Activated CD8-positive, alpha-beta T cell treated with anti-CD3 and anti-CD28 coated beads, Interleukin-2, amount 10 ng/mL, durations not matched to agents 7 days and 5 days (primary cell): ENCODE measurements around the gene DOK7. TPM values are rescaled to one million over a fixed set of nuclear protein-coding genes. Genes with fewer than 3 reads are reported as not detected.

ENCODE experiments used
- ATAC-seq: fragments of 150-1000 bp; cut with Tn5 transposase; one replicate; pipeline ENCODE4 v1.10.0; 2021; ENCODE audit warnings: moderate library complexity
- CTCF ChIA-PET: fragments of 350-600 bp; sonication (Branson Sonifier 250); formaldehyde crosslinking; loops from one replicate; lab custom pipeline; 2021; ENCODE audit warnings: antibody characterized with exemption; lab: Charles Lee
- POLR2A ChIA-PET: fragments of 350-600 bp; sonication (Branson Sonifier 250); formaldehyde crosslinking; loops from one replicate; lab custom pipeline; 2021; ENCODE audit warnings: antibody characterized with exemption; lab: Charles Lee
- DNase-seq: peaks from one replicate; pipeline ENCODE4 v3.0.0-alpha.2; 2020
- H3K27ac Mint-ChIP-seq: one replicate; pipeline ENCODE4 v1.8.0; 2021; ENCODE audit warnings: mild to moderate bottlenecking, mixed read lengths
- H3K27me3 Mint-ChIP-seq: one replicate; pipeline ENCODE4 v1.8.0; 2021; ENCODE audit warnings: low read depth, mixed read lengths
- H3K36me3 Mint-ChIP-seq: one replicate; pipeline ENCODE4 v1.8.0; 2021; ENCODE audit warnings: low read depth, mixed read lengths
- H3K4me1 Mint-ChIP-seq: one replicate; pipeline ENCODE4 v1.8.0; 2021; ENCODE audit warnings: low read depth, mixed read lengths
- H3K4me3 Mint-ChIP-seq: one replicate; pipeline ENCODE4 v1.8.0; 2021; ENCODE audit warnings: mild to moderate bottlenecking, mixed read lengths
- H3K9me3 Mint-ChIP-seq: one replicate; pipeline ENCODE4 v1.8.0; 2022; ENCODE audit warnings: mixed read lengths; ENCODE audit not compliant: insufficient read depth
- total RNA-seq, 2 experiments: library from RNA; stranded (reverse); gene quantifications; one replicate each; pipeline ENCODE4 v1.2.3, GENCODE V29; 2021

DOK7 gene
- total RNA-seq, 2 experiments from 2014 or later, result not detected

DNA sequence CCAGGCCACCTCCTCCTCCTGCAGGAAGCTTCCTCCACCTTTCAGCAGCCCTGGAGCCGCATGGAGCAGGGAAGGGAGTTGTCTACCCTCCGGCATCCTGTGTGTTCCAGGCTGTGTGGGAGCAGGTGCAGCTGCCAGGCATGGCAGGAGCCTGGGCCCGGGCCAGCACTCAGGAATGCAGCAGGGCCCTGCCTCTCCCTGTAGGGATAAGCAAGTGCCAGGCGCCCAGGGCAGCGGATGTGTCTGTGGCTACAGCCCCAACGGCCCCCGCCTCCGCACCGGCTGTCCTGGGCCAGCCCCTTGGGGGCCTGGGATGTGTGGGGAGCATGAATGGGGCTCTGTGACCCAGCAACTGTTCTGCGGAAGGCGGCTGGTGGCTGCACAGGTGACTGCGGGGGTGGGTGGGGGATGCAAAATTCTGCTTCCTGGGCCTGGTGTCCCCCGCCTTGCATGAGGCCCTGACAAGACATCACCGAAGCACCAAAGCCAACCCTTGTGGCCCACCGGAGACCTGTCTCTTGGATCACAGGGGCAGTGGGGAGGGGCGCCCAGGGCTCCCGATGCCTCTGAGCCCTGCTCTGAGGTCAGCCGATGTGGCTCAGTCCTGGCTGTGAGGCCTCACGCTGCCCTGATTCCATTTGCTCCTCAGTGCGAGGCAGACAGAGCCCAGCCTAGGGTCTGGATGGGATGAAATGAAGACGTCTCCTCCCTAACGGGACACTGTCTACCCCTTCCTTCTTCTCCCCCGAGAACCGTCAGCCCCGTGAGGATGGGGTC, 1.4 kb upstream of the DOK7 start:
- ATAC-seq (no peak), DNase-seq (no peak)
- Mint-ChIP-seq H3K4me1 (no peaks in the 10 kb centered on the region), H3K9me3 (no peaks in the 10 kb centered on the region), H3K27me3 (peaks cover 15% of the 10 kb centered on the region), H3K36me3 (no peaks in the 10 kb centered on the region), H3K27ac (no peak overlapping the region), H3K4me3 (no peak overlapping the region)
- CTCF ChIA-PET, result no interaction called here
- POLR2A ChIA-PET, result no interaction called here

DNA sequence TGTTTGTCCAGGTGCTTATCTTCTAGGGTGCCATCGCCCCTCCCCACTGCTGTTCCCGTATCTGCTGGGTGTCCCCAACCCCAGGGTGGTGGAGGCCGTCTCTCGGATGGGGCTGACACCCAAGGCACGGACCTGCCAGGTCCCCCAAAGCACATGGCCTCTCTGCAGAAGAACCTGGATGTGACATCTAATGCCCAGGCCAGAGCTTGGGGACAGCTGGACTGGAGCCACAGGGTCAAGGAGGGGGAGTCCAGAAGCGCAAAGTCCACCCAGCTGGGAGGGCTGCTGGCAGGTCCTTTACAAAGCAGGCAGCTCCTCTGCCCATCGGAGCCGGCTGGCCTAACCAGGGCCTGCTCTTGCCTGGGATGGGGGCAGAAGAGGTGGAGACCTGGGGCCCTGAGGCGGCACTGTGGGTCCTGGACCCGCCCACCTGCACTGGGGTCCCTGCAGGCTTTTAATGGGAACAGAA, 751 bp upstream of the DOK7 start:
- no peaks in the 10 kb centered on the region for H3K4me1 Mint-ChIP-seq
- CTCF ChIA-PET, result no interaction called here
- H3K27me3 Mint-ChIP-seq, result peaks cover 15% of the 10 kb centered on the region
- H3K4me3 Mint-ChIP-seq, result no peak overlapping the region
- H3K36me3 Mint-ChIP-seq, result no peaks in the 10 kb centered on the region
- no peak overlapping the region for H3K27ac Mint-ChIP-seq
- H3K9me3 Mint-ChIP-seq, result no peaks in the 10 kb centered on the region
- no peak for ATAC-seq
- POLR2A ChIA-PET, result no interaction called here
- DNase-seq, result no peak

DNA sequence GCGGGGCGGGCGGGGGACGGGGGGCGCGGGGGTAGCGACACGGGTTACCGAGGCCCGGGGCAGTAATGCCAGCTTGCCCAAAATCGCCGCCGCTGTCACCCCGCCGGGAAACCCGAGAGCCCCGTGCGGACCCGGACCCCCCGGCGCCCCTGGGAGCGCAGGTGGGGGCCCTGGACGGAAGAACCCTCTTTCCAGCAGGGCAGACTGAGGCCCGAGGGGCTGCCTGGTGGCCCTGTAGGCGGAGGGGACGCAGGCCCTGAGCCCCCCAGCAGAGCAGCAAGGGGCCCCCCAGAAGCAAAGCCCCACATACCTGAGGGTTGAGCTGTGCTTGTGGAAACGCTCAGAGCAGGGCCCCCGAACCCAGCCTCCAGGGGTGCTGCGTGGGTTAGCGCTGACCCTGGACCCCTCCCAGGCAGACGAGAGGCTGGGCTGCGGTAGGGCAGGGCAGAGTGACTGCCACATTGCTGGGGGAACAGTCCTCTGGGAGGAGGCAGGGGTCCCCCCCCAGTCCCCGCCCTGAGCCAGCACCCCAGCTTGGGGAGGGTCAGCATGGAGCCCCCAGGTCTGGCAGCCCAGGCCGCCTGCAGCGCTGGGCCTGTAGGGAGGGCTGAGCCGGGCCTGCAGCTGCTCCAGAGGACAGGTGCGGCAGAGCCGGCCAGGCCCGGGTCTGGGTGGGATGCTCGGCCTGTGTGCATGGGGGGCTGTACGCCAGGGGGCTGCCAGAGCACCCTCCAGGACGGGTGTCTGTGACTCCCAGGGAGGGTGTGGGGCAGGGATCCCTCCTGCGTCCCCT, 646 bp downstream of the DOK7 start:
- no peaks in the 10 kb centered on the region for H3K9me3 Mint-ChIP-seq

DNA sequence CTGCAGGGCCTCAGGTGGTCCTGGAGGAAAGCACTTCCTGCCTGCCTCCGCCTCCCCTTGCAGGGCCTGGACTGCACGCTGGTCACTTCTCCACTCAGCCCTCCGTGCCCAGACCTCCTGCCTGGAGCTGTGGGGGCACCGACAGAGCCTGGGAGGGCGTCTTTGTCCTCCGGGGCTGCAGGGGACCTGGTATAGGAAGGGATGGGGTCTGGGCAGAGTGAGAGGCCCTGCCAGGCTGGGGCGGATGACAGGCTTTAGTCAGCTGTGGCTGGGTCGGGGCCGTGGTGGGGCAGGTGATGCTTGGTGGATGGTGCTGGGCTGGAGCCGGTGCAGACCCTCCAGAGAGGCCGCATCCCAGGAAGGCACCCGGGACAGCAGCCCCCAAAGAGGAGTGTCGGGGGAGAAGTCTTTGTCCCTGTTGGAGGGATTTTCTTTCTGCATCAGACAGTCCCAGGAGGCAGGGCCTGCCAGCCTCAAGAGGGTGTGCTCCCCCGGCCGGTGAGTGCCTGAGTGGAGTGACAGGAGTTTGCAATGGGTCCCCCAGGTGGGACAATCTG, 1.3 kb downstream of the DOK7 start:
- no peak for ATAC-seq
- Mint-ChIP-seq H3K4me1 (no peaks in the 10 kb centered on the region), H3K4me3 (no peak overlapping the region), H3K27me3 (peaks cover 10% of the 10 kb centered on the region), H3K9me3 (no peaks in the 10 kb centered on the region), H3K27ac (no peak overlapping the region), H3K36me3 (no peaks in the 10 kb centered on the region)
- ChIA-PET POLR2A (no interaction called here), CTCF (no interaction called here)
- no peak for DNase-seq

More for the DNA sequence above, 646 bp downstream of the DOK7 start:
- ATAC-seq, result no peak
- Mint-ChIP-seq H3K27me3 (peaks cover 12% of the 10 kb centered on the region), H3K4me1 (no peaks in the 10 kb centered on the region), H3K27ac (no peak overlapping the region), H3K36me3 (no peaks in the 10 kb centered on the region), H3K4me3 (no peak overlapping the region)
- no peak for DNase-seq
- POLR2A ChIA-PET, result no interaction called here
- CTCF ChIA-PET, result no interaction called here

DNA sequence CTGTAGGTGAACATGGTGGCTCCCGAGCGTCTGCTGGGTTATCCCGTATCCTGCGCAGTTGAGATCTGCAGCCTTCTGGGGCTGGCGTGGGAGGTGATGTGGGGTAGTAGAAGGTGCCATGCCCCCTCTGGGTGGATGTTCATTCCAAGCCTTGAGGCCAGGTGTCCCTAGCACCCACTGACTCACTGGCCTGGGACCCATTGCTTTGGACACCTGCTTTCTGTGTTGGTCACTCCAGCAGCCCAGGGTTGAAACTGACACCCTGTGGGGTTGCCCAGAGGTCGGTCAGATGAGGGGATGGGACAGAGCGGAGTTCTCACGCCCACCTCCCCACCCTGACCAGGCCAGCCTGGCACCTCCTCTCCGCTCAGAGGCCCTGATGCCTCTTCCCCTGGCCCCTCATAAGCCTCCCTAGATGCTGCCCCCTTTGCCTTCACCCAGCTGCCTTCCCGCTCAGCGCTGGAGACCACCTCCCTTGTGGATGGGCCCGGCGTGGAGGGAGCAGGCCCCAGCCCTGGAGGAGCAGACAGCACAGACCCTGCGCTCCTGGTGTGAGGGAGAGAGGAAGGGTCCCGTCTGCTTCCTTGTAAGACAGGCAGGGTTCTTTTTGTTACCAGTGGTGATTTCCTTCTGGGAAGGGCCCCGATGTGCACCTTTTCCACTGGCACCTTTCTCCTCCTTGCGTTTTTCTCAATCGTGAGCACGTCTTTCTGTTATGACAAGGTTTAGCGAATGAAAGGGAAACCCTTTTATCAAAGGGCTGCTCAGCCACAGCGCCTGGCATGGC, 2.0 kb downstream of the DOK7 start:
- POLR2A ChIA-PET, result no interaction called here
- CTCF ChIA-PET, result no interaction called here
- Mint-ChIP-seq H3K4me1 (no peaks in the 10 kb centered on the region), H3K36me3 (no peaks in the 10 kb centered on the region), H3K9me3 (no peaks in the 10 kb centered on the region), H3K27me3 (peaks cover 7% of the 10 kb centered on the region), H3K27ac (no peak overlapping the region), H3K4me3 (no peak overlapping the region)
- DNase-seq (no peak), ATAC-seq (no peak)

DNA sequence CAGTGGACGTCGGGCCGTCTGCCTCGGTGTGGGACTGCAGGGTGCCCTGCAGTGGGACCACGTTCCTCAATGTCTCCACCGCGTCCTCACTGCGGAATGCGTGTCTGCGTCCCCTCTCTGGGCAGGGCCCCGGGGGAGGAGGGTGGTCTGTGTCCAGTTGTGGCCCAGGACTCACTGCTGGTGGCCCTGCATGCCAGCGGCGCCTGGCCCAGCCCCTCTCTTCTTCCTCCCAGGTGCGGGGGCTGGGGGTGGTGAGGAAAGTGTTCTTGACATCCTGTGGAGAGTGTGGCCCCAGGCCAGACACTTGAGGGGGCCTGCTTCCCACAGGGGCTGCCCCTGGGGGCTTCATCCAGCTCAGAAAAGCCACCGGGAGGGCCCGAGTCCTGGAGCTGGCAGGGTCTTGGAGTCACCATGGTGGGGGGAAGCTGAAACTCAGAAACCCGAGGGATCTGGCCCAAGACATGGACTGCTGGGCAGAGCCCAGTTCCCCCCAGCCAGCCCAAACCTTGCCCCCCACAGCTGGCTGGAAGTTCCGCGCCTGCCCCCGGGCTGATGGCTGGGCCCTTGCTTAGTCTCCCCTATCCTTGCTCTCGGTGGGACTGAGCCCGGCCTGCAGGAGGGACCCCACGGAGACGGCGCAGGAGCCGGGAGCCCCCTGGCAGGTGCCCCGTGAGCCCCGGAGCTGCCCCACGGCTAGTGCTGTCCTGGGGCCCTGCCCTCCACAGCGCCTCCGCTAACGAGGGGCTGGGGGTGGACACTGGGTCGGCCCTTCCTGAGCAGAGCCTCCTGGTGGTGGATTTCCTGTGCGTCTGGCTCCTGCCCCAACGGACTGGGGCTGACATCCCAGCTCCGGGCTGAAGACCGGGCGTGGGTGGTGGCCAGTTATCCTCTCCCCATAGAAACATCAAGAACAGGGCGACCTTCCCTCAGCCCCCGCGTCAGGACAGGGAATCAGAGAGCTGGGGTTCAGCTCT, 2.9 kb downstream of the DOK7 start:
- no peak overlapping the region for H3K27ac Mint-ChIP-seq
- DNase-seq (no peak), ATAC-seq (no peak)
- no peak overlapping the region for H3K4me3 Mint-ChIP-seq
- no peaks in the 10 kb centered on the region for H3K9me3 Mint-ChIP-seq
- H3K36me3 Mint-ChIP-seq, result no peaks in the 10 kb centered on the region
- POLR2A ChIA-PET, result interaction anchor here (0.5 kb wide), 1 partner anchor 297 kb away, joined by 3 read pairs; no protein-coding TSS in a partner anchor
- CTCF ChIA-PET, result no interaction called here
- peaks cover 4% of the 10 kb centered on the region for H3K27me3 Mint-ChIP-seq
- H3K4me1 Mint-ChIP-seq, result no peaks in the 10 kb centered on the region

DNA sequence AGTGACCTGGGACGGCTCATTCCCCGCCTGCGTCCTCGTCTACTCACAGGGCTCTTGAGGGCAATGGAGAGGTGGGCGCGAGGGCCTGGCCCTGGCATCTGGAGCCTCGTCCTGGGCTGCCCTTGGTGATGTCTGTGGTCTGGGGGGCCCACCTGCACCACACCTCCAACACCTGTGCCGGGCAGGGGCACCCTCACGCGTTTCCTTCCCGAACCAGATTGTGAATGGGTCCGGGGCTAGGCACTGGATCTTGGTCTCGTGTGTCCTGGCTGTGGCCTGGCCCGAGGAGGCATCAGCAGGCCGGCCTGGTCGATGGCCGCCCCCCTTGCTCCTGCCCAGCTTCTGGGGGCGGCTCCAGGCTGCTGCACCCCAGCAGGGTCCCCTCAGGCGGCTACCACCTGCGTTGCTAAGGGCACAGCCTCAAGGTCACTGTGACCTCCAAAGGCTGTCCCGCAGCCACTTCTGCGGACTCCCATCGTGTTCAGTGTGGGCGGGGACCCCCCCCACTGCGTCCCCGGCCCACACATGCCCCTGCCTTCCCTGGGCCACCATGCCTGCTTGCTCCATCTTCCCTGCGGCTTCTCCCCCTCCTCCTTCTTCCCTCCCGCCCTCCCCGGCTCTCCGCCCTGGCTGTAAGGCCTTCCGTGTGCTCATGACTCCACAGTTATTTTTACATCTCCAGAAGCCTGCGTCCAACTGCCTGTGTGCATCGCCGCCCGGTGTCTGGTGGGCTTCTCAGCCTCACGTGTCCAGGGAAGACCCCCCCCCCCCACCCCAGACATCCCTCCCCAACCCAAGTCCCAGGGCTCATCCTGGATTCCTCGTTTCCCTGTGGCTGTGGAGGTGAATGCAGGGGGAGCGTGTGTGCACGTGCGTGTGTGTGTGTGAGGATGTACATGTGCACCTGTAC, 3.8 kb downstream of the DOK7 start:
- Mint-ChIP-seq H3K27ac (no peak overlapping the region), H3K27me3 (peaks cover 4% of the 10 kb centered on the region), H3K4me1 (no peaks in the 10 kb centered on the region), H3K4me3 (no peak overlapping the region), H3K36me3 (no peaks in the 10 kb centered on the region), H3K9me3 (no peaks in the 10 kb centered on the region)
- ATAC-seq, result no peak
- ChIA-PET CTCF (no interaction called here), POLR2A (interaction anchor here (0.5 kb wide), 1 partner anchor 298 kb away, joined by 3 read pairs; no protein-coding TSS in a partner anchor)
- DNase-seq, result no peak

DNA sequence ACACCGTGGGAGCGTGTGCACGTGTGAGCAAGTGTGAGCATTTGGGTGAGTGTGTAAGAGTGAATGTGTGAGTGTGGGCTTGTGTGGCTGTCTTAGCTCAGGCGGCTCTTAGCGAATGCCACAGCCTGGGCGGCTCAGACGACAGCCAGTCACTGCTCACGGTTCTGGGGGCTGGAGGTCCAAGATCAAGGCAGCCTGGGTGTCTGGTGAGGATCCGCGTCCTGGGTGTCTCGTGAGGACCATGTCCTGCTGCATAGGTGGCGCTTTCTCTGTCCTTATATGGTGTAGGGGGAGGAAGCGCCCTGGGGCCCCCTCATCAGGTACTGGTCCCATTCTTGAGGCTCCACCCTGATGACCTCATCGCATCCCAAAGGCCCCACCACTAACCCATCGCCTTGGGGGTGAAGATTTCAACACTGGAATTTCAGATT, 4.5 kb downstream of the DOK7 start:
- H3K27me3 Mint-ChIP-seq, result no peaks in the 10 kb centered on the region
- no peak overlapping the region for H3K4me3 Mint-ChIP-seq
- H3K9me3 Mint-ChIP-seq, result no peaks in the 10 kb centered on the region
- H3K36me3 Mint-ChIP-seq, result no peaks in the 10 kb centered on the region
- ChIA-PET POLR2A (no interaction called here), CTCF (no interaction called here)
- DNase-seq, result no peak
- no peaks in the 10 kb centered on the region for H3K4me1 Mint-ChIP-seq
- ATAC-seq, result no peak
- H3K27ac Mint-ChIP-seq, result no peak overlapping the region

DNA sequence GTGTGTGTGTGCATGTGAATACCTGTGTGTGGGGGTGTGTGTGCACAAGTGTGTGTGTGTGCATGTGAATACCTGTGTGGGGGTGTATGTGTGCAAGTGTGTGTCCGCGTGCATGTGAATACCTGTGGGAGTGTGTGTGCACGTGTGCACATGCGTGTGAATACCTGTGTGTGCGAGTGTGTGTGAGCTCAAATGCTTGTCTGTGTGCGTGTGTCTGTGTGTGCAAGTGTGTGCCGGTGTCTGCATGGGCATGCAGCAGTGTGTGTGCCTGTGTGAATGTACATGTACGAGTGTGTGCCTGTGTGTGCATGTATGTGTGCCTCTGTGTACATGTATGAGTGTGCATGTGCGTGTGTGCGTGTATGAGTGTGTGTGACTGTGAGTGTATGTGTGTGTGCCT, 5.0 kb downstream of the DOK7 start:
- ChIA-PET POLR2A (no interaction called here), CTCF (no interaction called here)
- no peaks in the 10 kb centered on the region for H3K9me3 Mint-ChIP-seq
- ATAC-seq (no peak), DNase-seq (no peak)
- H3K36me3 Mint-ChIP-seq, result no peaks in the 10 kb centered on the region
- H3K27me3 Mint-ChIP-seq, result no peaks in the 10 kb centered on the region
- no peak overlapping the region for H3K27ac Mint-ChIP-seq
- H3K4me3 Mint-ChIP-seq, result no peak overlapping the region
- no peaks in the 10 kb centered on the region for H3K4me1 Mint-ChIP-seq

DNA sequence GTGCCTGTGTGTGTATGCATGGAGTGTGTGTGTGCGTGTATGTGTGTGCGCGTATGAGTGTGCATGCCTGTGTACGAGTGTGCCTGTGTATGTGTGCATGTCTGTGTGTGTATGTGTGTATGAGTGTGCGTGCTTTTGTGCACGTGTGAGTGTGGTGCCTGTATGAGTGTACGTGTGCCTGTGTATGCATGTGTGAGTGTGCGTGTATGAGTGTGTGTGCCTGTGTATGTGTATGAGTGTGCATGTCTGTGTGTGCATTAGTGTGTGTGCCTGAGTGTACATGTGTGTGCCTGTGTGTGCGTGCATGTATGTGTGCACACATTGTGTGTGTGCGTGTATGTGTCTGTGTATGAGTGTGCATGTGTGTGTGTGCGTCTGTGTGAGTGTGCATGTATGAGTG, 5.7 kb downstream of the DOK7 start:
- no peaks in the 10 kb centered on the region for H3K4me1 Mint-ChIP-seq
- ChIA-PET CTCF (no interaction called here), POLR2A (no interaction called here)
- no peaks in the 10 kb centered on the region for H3K9me3 Mint-ChIP-seq
- no peak overlapping the region for H3K4me3 Mint-ChIP-seq
- H3K27me3 Mint-ChIP-seq, result no peaks in the 10 kb centered on the region
- no peak overlapping the region for H3K27ac Mint-ChIP-seq
- H3K36me3 Mint-ChIP-seq, result no peaks in the 10 kb centered on the region
- DNase-seq (no peak), ATAC-seq (no peak)
